Measurements from ENCODE around the gene DDR1. TPM values are rescaled to one million over a fixed set of nuclear protein-coding genes. Genes with fewer than 3 reads are reported as not detected.
A peak's percentile ranks its signal among the peaks of the same experiment; 100 is the strongest.

DDR1 gene
- total and polyA plus RNA-seq, 4 donors: 143 to 452 (median 286) TPM

DNA sequence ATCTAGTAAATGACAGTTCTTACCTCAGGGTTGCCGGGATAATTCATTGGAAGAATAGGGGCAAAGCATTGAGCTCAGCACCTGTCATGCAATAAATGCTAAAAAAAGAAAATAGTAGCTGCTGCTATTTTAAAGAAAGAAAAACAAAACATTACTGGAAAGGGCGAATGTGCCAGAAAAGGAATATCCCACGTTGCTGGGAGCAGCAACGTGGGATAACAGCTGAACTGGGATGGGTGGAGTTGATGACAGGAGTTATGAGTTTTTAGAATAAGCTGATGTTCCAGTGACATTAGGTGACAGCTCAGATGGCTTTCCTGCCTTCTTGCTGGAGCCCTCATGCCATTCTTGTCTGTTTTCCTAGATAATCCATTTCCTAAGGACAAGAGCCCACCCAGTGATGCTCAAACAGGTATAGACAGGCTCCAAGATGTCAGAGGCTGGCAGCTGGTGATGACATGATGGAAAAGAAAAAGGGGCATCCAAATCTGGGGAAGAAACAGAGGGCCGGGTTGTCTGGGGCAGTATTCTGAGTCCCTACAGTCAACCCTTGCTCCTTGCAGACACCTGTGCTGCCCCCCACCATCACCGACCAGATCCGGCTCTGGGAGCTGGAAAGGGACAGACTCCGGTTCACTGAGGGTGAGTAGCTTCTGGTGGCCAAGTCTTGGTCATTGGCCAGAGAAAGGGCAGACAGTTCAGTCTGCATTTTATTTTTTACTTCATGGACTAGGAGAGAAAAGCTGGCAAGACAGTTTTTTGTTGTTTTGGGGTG lies 28.6 kb downstream of the DDR1 start:
- H3K27ac ChIP-seq (ENCODE audit: low read depth, low read length): no peak overlapping the region
- no peaks in the 10 kb centered on the region for H3K9me3 ChIP-seq (ENCODE audit: control insufficient read depth, insufficient read depth, low read length)
- H3K27me3 ChIP-seq (ENCODE audit: control insufficient read depth, insufficient read depth, low read length): no peaks in the 10 kb centered on the region
- 92% methylated on average over 7 of the region's 8 CpGs for WGBS (ENCODE audit: insufficient coverage)
- H3K36me3 ChIP-seq (ENCODE audit: control insufficient read depth, insufficient read depth, low read length): peaks cover 53% of the 10 kb centered on the region
- H3K4me3 ChIP-seq (ENCODE audit: low read depth, low read length): no peak overlapping the region
- H3K4me1 ChIP-seq (ENCODE audit: control insufficient read depth, insufficient read depth, low read length): peaks cover 46% of the 10 kb centered on the region
- no peak for DNase-seq (ENCODE audit: low read depth in 4 of 6, low spot score in 6 of 6)

DNA sequence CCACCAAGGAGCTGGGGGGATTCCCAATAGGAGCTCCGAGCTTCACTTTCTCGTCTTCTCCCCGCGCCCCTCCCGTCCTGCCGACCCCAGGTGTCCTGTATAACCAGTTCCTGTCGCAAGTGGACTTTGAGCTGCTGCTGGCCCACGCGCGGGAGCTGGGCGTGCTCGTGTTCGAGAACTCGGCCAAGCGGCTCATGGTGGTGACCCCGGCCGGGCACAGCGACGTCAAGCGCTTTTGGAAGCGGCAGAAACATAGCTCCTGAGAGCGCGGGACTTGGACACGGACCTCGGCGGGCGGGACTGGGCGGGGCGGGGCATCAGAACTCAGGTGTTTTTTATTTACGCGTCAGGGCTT lies 29.4 kb downstream of the DDR1 start:
- Histone ChIP-seq H3K4me1 (ENCODE audit: control insufficient read depth, insufficient read depth, low read length) (peaks cover 46% of the 10 kb centered on the region), H3K27me3 (ENCODE audit: control insufficient read depth, insufficient read depth, low read length) (no peaks in the 10 kb centered on the region), H3K4me3 (ENCODE audit: low read depth, low read length) (peak overlapping the region; percentile 52), H3K9me3 (ENCODE audit: control insufficient read depth, insufficient read depth, low read length) (no peaks in the 10 kb centered on the region), H3K36me3 (ENCODE audit: control insufficient read depth, insufficient read depth, low read length) (peaks cover 58% of the 10 kb centered on the region), H3K27ac (ENCODE audit: low read depth, low read length) (peak overlapping the region; percentile 65)
- 4% methylated on average over 31 of the region's 31 CpGs for WGBS (ENCODE audit: insufficient coverage)
- no peak for DNase-seq (ENCODE audit: low read depth in 4 of 6, low spot score in 6 of 6)

DNA sequence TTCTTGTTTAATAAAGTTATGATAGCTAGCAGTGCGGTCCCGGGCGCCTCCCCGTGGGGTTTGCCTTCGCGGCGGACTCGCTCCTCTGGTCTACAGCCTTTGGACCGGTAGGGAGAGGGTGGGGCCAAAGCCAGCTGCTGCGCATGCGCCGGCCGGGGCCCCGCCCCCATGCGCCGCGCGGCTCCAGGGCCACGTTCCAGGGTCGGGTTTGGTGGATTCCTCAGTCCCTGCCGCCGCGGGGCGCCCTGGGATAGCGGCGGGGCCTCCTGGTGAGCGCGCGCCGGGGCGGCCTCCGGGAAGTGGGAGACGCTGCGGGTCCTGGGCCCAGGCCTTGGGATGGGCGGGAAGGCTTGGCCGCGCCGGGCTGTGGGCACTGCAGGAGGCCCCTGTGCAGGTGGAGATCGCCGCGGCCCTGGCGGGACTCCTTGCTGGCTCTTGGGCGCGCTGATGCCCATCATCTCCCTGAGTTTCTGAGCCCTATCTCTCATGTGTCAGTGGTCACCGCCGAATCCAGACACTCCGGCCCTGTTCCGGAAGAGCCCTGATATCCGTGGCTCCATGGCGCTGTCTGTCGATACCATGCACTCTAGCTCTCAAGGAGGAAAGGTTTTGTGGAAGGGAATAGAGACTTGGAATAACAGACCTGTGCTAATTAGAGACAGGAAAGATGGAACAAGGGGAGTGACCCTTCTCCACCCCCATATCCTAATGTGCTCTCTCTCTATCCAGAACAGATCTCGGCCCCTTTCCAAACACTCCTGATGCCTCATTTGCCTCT lies 29.9 kb downstream of the DDR1 start, which contains the start of gene VARS2:
Gene VARS2 (plus strand): TSS at position 163 of the 778 bp plus-strand sequence. CDS start 599 bp downstream, at position 762.
- Histone ChIP-seq H3K27ac (ENCODE audit: low read depth, low read length) (peak within 1 kb of the TSS; percentile 86), H3K27me3 (ENCODE audit: control insufficient read depth, insufficient read depth, low read length) (no peaks in the 10 kb centered on the region), H3K9me3 (ENCODE audit: control insufficient read depth, insufficient read depth, low read length) (no peaks in the 10 kb centered on the region), H3K36me3 (ENCODE audit: control insufficient read depth, insufficient read depth, low read length) (peaks cover 64% of the 10 kb centered on the region), H3K4me3 (ENCODE audit: low read depth, low read length) (peak within 1 kb of the TSS; percentile 52), H3K4me1 (ENCODE audit: control insufficient read depth, insufficient read depth, low read length) (peaks cover 41% of the 10 kb centered on the region)
- WGBS (ENCODE audit: insufficient coverage): 2% methylated on average over 51 of the region's 52 CpGs
- peak; percentile 72 to 97 (median 86) for DNase-seq (ENCODE audit: low read depth in 4 of 6, low spot score in 6 of 6)

DNA sequence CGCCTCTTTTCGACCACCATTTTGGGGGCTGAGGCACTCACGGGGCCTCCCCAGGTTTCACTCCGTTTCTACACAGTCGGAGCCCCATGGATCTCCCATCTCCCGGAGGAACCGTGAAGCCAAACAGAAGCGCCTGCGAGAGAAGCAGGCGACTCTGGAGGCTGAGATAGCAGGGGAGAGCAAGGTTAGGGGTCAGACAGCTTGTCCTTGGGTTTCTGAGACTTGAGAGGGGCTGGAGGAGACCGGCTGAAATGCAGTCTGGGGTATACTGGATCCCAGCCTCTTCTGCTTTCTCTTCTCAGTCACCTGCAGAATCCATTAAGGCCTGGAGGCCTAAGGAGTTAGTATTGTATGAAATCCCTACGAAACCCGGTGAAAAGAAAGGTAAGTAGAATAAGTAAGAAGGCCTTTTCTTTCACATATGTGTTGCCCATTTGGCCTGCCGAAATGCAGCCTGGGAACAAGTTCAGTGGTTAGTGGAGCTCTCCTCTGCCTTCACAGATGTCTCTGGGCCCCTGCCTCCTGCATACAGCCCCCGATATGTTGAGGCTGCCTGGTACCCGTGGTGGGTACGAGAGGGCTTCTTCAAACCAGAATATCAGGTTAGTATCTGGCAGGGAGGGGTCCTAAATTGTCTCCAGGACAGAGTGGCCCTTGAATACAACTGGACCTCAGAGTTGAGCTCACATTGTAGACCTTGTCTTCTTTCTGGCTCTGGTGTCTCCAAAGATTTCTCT lies 30.7 kb downstream of the DDR1 start:
- no peaks in the 10 kb centered on the region for H3K27me3 ChIP-seq (ENCODE audit: control insufficient read depth, insufficient read depth, low read length)
- H3K9me3 ChIP-seq (ENCODE audit: control insufficient read depth, insufficient read depth, low read length): no peaks in the 10 kb centered on the region
- WGBS (ENCODE audit: insufficient coverage): 29% methylated on average over 8 of the region's 17 CpGs
- DNase-seq (ENCODE audit: low read depth in 4 of 6, low spot score in 6 of 6): no peak
- H3K27ac ChIP-seq (ENCODE audit: low read depth, low read length): peak overlapping the region; percentile 86
- peaks cover 67% of the 10 kb centered on the region for H3K36me3 ChIP-seq (ENCODE audit: control insufficient read depth, insufficient read depth, low read length)
- peaks cover 43% of the 10 kb centered on the region for H3K4me1 ChIP-seq (ENCODE audit: control insufficient read depth, insufficient read depth, low read length)
- H3K4me3 ChIP-seq (ENCODE audit: low read depth, low read length): peak overlapping the region; percentile 52

DNA sequence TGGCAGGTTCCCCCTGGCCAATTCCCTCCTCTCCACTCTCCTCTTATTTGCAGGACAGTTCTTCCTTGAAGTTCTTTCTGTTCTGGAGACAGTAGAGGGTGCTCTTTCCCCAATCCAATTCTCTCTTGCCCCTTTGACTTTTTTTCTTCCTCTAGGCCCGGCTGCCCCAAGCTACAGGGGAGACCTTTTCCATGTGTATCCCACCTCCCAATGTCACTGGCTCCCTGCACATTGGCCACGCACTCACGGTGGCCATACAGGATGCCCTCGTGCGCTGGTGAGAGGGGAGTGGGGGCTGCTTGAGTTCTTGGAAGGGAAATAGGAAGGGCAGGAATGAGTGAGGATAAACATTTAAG lies 31.2 kb downstream of the DDR1 start:
- WGBS (ENCODE audit: insufficient coverage): 12% methylated on average over 4 of the region's 5 CpGs
- H3K27ac ChIP-seq (ENCODE audit: low read depth, low read length): peak overlapping the region; percentile 86
- peak; percentile 59 to 90 (median 72) for DNase-seq (ENCODE audit: low read depth in 4 of 6, low spot score in 6 of 6)
- peaks cover 43% of the 10 kb centered on the region for H3K4me1 ChIP-seq (ENCODE audit: control insufficient read depth, insufficient read depth, low read length)
- no peaks in the 10 kb centered on the region for H3K9me3 ChIP-seq (ENCODE audit: control insufficient read depth, insufficient read depth, low read length)
- H3K4me3 ChIP-seq (ENCODE audit: low read depth, low read length): no peak overlapping the region
- H3K36me3 ChIP-seq (ENCODE audit: control insufficient read depth, insufficient read depth, low read length): peaks cover 67% of the 10 kb centered on the region
- H3K27me3 ChIP-seq (ENCODE audit: control insufficient read depth, insufficient read depth, low read length): no peaks in the 10 kb centered on the region

DNA sequence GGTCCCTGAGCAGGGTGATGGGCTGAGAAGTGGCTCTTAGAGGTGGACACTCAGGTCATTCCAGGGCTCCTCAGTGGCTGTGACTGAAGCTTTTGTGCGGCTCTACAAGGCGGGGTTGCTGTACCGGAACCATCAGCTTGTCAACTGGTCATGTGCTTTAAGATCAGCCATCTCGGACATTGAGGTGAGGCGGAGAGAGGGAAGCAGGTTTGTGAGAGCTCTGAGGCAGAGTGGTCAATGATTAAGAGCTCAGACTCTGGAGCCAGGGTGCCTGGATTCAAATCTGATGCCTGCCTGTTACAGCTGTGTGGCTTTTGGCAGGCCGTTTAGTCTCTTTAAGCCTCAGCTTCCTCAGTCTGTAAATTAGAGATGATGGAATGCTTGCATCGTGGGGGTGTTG lies 32.7 kb downstream of the DDR1 start:
- H3K36me3 ChIP-seq (ENCODE audit: control insufficient read depth, insufficient read depth, low read length): peaks cover 68% of the 10 kb centered on the region
- H3K4me3 ChIP-seq (ENCODE audit: low read depth, low read length): no peak overlapping the region
- peaks cover 43% of the 10 kb centered on the region for H3K4me1 ChIP-seq (ENCODE audit: control insufficient read depth, insufficient read depth, low read length)
- WGBS (ENCODE audit: insufficient coverage): 81% methylated on average over 7 of the region's 7 CpGs
- no peak for DNase-seq (ENCODE audit: low read depth in 4 of 6, low spot score in 6 of 6)
- H3K9me3 ChIP-seq (ENCODE audit: control insufficient read depth, insufficient read depth, low read length): no peaks in the 10 kb centered on the region
- no peak overlapping the region for H3K27ac ChIP-seq (ENCODE audit: low read depth, low read length)
- no peaks in the 10 kb centered on the region for H3K27me3 ChIP-seq (ENCODE audit: control insufficient read depth, insufficient read depth, low read length)

DNA sequence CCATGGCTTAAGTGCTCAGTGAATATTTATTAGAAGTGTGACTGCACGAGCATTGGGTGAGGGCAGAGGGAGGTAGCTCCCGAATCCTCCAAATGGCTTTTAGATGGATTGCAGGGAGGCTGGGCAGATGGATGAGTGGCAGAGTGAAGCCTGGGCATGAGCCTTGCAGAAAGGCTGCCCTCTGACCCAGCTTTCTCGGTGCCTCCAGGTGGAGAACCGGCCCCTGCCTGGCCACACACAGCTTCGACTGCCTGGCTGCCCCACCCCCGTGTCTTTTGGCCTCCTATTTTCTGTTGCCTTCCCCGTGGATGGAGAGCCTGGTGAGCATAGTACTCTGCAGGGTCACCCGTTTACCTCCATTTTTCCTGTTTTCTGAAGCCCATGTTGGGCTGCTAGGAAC lies 33.2 kb downstream of the DDR1 start:
- H3K27ac ChIP-seq (ENCODE audit: low read depth, low read length): no peak overlapping the region
- DNase-seq (ENCODE audit: low read depth in 4 of 6, low spot score in 6 of 6): no peak
- 82% methylated on average over 8 of the region's 8 CpGs for WGBS (ENCODE audit: insufficient coverage)
- peaks cover 43% of the 10 kb centered on the region for H3K4me1 ChIP-seq (ENCODE audit: control insufficient read depth, insufficient read depth, low read length)
- H3K4me3 ChIP-seq (ENCODE audit: low read depth, low read length): no peak overlapping the region
- no peaks in the 10 kb centered on the region for H3K27me3 ChIP-seq (ENCODE audit: control insufficient read depth, insufficient read depth, low read length)
- H3K9me3 ChIP-seq (ENCODE audit: control insufficient read depth, insufficient read depth, low read length): no peaks in the 10 kb centered on the region
- peaks cover 68% of the 10 kb centered on the region for H3K36me3 ChIP-seq (ENCODE audit: control insufficient read depth, insufficient read depth, low read length)

DNA sequence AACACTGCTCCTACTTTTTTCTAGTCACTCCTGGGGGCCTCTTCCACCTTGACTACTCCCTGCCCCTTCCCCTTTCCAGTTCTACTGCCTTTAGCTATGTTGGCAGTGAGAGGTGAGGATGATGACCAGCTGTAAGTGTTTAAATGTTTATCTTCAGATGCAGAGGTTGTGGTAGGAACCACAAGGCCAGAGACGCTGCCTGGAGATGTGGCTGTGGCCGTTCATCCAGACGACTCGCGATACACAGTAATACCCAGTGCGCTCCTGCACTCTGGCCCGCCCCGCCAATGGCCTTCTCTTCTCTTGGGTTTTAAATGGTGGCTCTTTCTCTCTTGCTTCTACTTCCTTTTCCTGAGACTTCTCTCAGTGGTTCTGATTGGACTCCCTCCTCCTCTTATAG lies 34.4 kb downstream of the DDR1 start:
- peaks cover 40% of the 10 kb centered on the region for H3K4me1 ChIP-seq (ENCODE audit: control insufficient read depth, insufficient read depth, low read length)
- H3K4me3 ChIP-seq (ENCODE audit: low read depth, low read length): no peak overlapping the region
- H3K27me3 ChIP-seq (ENCODE audit: control insufficient read depth, insufficient read depth, low read length): no peaks in the 10 kb centered on the region
- no peak overlapping the region for H3K27ac ChIP-seq (ENCODE audit: low read depth, low read length)
- peaks cover 73% of the 10 kb centered on the region for H3K36me3 ChIP-seq (ENCODE audit: control insufficient read depth, insufficient read depth, low read length)
- 95% methylated on average over 8 of the region's 8 CpGs for WGBS (ENCODE audit: insufficient coverage)
- DNase-seq (ENCODE audit: low read depth in 4 of 6, low spot score in 6 of 6): no peak
- no peaks in the 10 kb centered on the region for H3K9me3 ChIP-seq (ENCODE audit: control insufficient read depth, insufficient read depth, low read length)

DNA sequence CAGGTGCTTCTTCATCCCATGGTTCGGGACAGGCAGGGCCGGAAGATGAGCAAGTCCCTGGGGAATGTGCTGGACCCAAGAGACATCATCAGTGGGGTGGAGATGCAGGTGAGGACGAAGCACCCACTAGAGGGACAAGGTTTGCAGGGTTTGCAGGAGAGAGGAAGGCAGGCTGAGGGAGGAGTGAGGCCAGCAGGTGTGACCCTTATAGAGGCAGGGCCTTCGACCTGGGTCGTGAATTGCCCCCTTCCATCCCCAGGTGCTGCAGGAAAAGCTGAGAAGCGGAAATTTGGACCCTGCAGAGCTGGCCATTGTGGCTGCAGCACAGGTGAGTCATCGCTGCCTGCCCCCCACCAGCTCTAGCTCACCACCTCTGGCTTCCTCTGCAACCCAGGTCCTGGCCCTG lies 38.1 kb downstream of the DDR1 start:
- Histone ChIP-seq H3K4me3 (ENCODE audit: low read depth, low read length) (no peak overlapping the region), H3K9me3 (ENCODE audit: control insufficient read depth, insufficient read depth, low read length) (no peaks in the 10 kb centered on the region), H3K27ac (ENCODE audit: low read depth, low read length) (no peak overlapping the region), H3K4me1 (ENCODE audit: control insufficient read depth, insufficient read depth, low read length) (peaks cover 7% of the 10 kb centered on the region), H3K36me3 (ENCODE audit: control insufficient read depth, insufficient read depth, low read length) (peaks cover 93% of the 10 kb centered on the region), H3K27me3 (ENCODE audit: control insufficient read depth, insufficient read depth, low read length) (no peaks in the 10 kb centered on the region)
- no peak for DNase-seq (ENCODE audit: low read depth in 4 of 6, low spot score in 6 of 6)
- 90% methylated on average over 7 of the region's 7 CpGs for WGBS (ENCODE audit: insufficient coverage)

Measured in spinal cord (tissue), 10 donors.